Measurements from ENCODE around the gene ACO2.

DNA sequence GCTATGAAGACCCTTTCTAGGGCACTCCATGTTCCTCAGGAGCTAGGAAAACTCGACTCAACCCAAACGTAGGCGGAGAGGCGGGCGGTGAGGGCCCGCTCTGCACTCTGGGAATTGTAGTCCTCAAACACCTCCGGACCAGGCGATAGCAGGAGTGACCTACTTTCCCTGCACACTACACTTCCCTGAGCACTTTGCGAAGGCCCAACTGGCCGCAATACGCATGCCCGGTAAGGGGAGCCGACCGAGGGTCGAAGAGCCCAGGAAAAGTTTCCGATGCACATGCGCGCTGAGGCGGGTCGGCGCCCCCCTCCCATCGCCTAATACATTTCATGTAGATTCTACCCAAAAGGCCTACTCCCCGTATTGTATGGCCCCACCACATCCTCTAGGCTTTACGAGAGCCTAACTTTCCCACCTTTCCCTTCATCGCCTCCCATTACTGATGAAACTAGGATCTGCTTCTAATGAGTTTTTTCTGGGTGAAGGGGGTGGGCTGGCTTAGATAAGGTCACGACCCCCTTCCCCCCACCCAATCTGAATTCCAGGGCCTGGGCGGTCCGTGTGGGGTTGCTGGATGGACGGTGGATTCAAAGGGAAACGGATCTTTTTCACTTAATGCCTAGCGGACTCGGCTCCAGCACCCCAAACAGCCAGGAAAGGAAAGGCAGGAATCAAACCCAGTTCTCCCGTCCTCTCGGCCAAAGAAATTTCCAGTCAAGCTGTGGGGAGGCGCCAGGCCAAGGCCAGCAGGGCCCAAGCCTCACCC, 24.4 kb upstream of the ACO2 start:
- TF ChIP-seq, protein P1, sequence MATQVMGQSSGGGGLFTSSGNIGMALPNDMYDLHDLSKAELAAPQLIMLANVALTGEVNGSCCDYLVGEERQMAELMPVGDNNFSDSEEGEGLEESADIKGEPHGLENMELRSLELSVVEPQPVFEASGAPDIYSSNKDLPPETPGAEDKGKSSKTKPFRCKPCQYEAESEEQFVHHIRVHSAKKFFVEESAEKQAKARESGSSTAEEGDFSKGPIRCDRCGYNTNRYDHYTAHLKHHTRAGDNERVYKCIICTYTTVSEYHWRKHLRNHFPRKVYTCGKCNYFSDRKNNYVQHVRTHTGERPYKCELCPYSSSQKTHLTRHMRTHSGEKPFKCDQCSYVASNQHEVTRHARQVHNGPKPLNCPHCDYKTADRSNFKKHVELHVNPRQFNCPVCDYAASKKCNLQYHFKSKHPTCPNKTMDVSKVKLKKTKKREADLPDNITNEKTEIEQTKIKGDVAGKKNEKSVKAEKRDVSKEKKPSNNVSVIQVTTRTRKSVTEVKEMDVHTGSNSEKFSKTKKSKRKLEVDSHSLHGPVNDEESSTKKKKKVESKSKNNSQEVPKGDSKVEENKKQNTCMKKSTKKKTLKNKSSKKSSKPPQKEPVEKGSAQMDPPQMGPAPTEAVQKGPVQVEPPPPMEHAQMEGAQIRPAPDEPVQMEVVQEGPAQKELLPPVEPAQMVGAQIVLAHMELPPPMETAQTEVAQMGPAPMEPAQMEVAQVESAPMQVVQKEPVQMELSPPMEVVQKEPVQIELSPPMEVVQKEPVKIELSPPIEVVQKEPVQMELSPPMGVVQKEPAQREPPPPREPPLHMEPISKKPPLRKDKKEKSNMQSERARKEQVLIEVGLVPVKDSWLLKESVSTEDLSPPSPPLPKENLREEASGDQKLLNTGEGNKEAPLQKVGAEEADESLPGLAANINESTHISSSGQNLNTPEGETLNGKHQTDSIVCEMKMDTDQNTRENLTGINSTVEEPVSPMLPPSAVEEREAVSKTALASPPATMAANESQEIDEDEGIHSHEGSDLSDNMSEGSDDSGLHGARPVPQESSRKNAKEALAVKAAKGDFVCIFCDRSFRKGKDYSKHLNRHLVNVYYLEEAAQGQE (IDR thresholded peaks at IDR 0.05; ENCODE audit: insufficient read depth in 1 of 2, low read depth in 2 of 2, low read length in 2 of 2): no peak
- TF ChIP-seq POLR2AphosphoS5 (IDR thresholded peaks at IDR 0.05; ENCODE audit: low read depth, low read length): peak; percentile 60; the same call in 1 of the 2 replicates
